ENCODE results near the gene TMEM138. TPM values are rescaled to one million over a fixed set of nuclear protein-coding genes. Genes with fewer than 3 reads are reported as not detected.

The TMEM138 gene
- total RNA-seq, 1 donor from 2014 or later, result 38.8 TPM

DNA sequence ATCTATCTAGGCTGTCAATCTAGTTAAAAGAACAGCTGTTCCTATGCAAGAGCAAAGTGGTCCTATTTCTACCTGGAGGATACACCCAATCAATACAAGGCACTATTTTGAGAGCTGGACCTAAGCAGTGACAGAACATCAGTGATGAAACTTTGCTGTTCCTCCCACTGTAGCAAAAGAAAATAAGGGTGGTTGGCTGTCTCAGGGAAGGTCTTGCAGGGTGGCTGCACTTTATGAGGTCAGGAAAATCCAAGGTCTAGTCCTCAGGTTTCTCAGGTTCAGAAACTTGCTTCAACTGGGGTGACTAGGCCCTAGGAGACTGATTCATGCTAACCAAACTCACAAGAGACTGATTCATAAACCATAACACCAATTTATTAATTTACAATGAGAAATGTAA, 56.0 kb downstream of the TMEM138 start:
- H3K4me3 ChIP-seq (ENCODE audit: low read depth, low read length), result no peak overlapping the region
- H3K27me3 ChIP-seq (ENCODE audit: control insufficient read depth, insufficient read depth, low read length), result no peaks in the 10 kb centered on the region
- no peak for TF ChIP-seq CTCF (IDR thresholded peaks at IDR 0.05; ENCODE audit: insufficient read depth, low read length, poor library complexity, severe bottlenecking)
- H3K36me3 ChIP-seq (ENCODE audit: control insufficient read depth, insufficient read depth, low read length), result peaks cover 7% of the 10 kb centered on the region
- DNase-seq (ENCODE audit: low read depth), result peak; percentile 7

Other genes with a start within 250 kb of the TMEM138 start
- gene VPS37C, start 200.9 kb upstream of the TMEM138 start, total RNA-seq, result 24.4 and 27.8 TPM in 2 replicates
- gene PGA3, start 158.9 kb upstream of the TMEM138 start, total RNA-seq, result not detected in 2 replicates
- not detected in 2 replicates for gene PGA4, start 140.0 kb upstream of the TMEM138 start, total RNA-seq
- gene PGA5, start 121.2 kb upstream of the TMEM138 start, total RNA-seq, result not detected in 2 replicates
- 4.2 and 8.3 TPM in 2 replicates for gene VWCE, start 67.1 kb upstream of the TMEM138 start, total RNA-seq
- gene DDB1, start 29.3 kb upstream of the TMEM138 start, total RNA-seq, result 163 and 165 TPM in 2 replicates
- gene TKFC, start 29.1 kb upstream of the TMEM138 start, total RNA-seq, result 35.2 and 58.8 TPM in 2 replicates
- gene CYB561A3, start 492 bp upstream of the TMEM138 start, total RNA-seq, result 30.2 and 39.0 TPM in 2 replicates
- gene TMEM216, start 30.2 kb downstream of the TMEM138 start, total RNA-seq, result 15.9 and 18.3 TPM in 2 replicates
- 47.5 and 53.9 TPM in 2 replicates for gene CPSF7, start 67.6 kb downstream of the TMEM138 start, total RNA-seq
- gene SDHAF2, start 67.8 kb downstream of the TMEM138 start, total RNA-seq, result 32.6 and 35.5 TPM in 2 replicates
- 0.25 TPM in 1 of 2 replicates, not detected in the other for gene LRRC10B, start 146.4 kb downstream of the TMEM138 start, total RNA-seq
- gene SYT7, start 218.7 kb downstream of the TMEM138 start, total RNA-seq, result 12.7 and 15.9 TPM in 2 replicates